ENCODE data around the gene IRF2BPL.

IRF2BPL gene

DNA sequence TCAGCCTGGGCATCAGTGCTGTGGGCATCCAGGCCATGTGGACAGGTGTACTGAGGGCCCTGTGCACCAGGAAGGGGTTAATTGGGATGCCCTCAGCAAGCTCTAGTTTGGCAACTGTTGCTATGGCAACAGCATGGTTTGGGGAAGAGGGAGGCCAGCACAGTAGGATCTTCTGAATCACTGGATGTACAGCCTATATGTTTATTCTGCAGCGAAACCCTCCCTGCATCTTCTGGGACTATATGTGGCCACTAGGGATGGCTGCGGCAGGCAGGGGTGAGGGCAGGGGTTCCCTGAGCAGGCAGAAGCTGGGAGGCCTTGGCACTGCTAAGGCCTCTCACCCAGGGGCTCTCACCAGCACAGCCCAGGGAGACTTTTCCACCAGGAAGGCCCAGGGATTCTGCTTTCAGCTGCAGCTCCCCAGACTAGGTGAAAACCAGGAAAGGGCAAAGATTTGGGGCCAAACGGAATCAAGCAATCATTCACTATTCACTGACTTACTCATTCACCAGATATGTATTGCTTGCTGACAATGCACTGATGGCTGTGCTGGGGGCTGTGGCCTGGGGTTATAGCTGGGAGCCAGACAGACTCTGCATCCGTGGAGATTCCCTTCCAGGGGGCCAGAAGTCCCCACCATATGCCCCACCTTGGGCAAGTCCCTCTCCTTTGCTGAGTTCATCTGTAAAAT is 42.8 kb downstream of the IRF2BPL start:
- DNase-seq (ENCODE audit: low read depth) = no peak

- DNase-seq (ENCODE audit: low read depth) = no peak
Measured at GRCh38 chr14:76984787-76985375, 43.6 kb downstream of the IRF2BPL start.

DNA sequence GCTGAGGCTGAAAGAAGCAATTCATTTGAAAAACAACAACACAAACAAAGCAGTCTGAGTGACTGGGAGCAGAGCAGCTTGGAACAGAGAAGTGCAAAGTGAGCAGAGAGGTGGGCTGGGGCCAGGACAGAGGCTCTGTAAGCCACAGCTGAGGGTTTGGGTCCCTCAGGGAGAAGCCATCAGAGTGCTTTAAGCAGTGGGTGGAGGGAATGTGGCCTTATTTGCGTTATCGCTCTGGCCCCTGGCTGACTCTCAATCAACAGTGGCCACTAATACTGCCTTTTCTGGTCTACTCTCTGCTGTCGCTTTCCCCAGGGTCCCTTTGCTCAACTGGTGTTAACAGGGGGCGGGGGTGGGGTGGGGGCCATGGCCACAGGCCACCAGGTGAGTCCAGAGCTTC is 44.2 kb downstream of the IRF2BPL start:
- no peak for DNase-seq (ENCODE audit: low read depth)

- DNase-seq (ENCODE audit: low read depth) = no peak
Measured at GRCh38 chr14:76981670-76982069, 46.8 kb downstream of the IRF2BPL start.

DNA sequence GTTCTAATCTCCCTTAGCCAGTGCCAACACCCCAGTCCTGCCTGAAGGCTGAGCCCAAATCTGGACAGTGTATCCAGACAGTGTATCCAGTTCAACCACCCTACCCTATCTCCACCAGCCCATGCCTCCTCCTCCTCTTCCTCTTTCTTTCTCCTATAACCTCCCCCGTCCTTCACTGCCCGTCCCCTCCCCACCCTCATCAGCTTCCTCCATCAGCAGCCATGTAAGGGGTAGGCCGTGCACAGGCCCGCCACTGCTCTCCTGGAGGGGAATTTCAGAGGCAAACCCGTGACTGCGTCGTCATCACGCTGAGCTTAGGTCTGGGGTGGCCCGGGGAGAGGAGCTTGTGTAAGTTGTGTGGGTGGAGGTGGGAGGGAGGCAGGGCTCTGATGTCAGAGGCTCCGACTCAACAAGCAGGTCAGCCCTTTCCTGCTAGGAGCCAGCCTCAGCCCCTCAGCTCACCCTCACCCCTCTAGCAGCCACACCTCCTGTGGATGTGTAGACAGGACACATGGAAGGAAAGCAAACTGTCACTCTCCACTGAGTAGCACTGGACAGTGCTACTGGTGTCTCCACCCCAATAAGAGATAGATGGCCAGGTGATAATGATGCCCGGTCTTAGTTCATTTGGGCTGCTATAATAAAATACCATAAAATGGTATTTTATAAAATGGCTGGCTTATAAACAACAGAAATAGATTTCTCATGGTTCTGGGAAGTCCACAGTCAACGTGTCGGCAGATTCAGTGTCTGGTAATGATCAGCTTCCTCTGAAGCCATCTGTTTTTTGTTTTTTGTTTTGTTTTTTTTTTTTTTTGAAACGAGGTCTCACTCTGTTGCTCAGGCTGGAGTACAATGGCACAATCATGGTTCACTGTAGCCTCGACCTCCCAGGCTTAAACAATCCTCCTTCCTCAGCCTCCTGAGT is 50.5 kb downstream of the IRF2BPL start:
- peak; percentile 79 for DNase-seq (ENCODE audit: low read depth)

DNA sequence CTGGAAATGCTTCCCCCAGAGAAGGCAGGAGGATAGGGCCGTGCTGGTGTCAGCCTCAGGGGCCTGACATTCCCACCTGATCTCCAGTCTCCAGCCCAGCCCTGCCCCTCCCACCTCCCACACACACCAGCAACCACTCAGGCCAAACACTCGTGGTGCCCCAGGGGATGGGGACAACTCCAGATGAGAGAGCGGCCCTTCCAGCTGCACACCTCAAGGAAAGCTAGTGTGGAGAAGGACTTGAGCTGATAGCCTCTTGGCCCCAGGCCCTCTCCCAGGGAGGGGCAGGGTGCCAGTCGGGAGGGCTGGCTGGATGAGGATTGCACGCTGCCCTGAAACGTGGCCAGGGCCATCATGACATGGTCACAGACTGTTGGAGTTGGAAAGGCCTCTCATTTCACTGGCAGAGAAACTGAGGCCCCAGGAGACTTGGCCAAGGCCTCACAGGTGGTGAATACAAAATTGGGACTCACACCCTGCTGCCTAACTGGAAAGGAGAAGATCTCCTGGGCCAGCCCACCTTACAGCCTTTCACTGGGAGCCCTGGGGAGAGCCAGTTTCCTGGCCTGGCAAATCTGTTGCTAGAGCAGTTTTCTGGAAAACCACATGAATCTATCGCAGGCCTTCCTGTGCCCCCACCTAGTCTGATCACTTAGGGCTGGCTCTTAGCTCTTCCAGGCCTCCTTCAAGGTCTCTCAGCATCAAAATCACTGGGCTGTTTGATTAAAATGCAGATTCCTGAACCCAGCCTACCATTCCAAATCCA is 52.1 kb downstream of the IRF2BPL start:
- DNase-seq (ENCODE audit: low read depth) = no peak

DNA sequence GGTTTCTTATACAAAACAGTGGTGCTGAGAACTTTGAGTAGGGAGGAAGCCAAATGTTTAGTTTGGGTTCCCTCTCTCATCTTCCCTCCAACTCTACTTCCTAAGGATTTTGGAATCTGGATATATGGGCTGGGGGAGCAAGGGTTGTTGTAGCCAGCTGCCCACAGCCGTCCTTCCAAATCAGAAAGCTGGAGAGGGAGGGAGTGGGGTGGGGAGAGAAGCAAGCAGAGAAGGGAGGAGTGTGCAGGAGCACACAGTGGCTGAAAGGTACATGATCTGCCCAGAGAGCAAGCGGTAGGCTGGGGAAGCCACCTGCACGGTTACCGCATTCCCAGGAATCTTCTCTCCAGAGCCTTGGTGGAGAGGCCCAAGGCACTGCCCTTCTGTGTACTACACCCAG is 52.7 kb downstream of the IRF2BPL start:
- DNase-seq (ENCODE audit: low read depth) = no peak

DNA sequence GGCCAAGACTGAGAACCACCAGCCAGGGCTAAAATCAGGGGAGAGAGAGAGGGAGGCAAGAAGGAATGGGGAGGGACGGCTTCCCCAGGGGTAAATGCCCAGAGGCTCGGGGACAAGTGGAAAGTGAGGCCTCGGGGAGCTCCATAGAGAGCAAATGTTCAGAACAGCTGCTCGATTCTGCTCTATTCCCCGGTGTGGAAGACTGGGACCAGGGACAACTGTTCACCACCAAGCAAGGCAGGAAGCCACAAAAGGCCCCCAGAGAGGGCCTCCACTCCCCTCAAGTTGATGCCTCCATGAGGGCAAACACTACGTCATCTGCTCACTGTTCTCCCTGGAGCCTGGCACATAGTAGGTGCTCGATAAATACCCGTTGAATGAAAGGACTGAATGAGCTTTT is 53.5 kb downstream of the IRF2BPL start:
- DNase-seq (ENCODE audit: low read depth) = no peak
